ENCODE data around the gene ADAMTS3.

Gene ADAMTS3

DNA sequence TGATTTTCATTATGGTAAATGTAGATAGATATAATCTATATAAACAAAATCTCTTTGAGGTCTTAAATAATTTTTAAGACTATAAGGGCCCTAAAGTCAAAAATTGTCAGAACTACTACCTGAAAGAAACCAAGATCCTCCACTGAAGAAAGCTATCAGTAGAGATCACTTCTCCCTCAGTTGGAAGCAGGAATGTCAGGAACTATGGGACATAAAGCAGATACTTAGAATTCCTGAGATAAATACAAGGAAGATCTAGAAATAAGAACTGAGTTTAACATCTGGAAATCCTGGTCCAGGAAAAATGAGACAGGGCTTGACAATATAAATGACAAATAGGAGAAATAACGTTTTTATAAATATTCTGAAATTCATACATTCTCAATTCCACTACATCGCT is 97.2 kb downstream of the ADAMTS3 start:
- H3K9me3 ChIP-seq (ENCODE audit: control insufficient read depth, low read length) = no peaks in the 10 kb centered on the region
- no peaks in the 10 kb centered on the region for H3K36me3 ChIP-seq (ENCODE audit: control insufficient read depth, insufficient read depth, low read length)
- 92% methylated on average over 2 of the region's 2 CpGs; no CpG with 5 or more reads in 1 of the 2 experiments for WGBS, 2 experiments (ENCODE audit: insufficient coverage in 2 of 2)
- no peak overlapping the region for H3K4me3 ChIP-seq (ENCODE audit: extremely low read depth, insufficient read depth, low read length, poor library complexity, severe bottlenecking)
- H3K4me1 ChIP-seq (ENCODE audit: control insufficient read depth, insufficient read depth, low read length, poor library complexity, severe bottlenecking) = peaks cover 21% of the 10 kb centered on the region
- H3K27ac ChIP-seq (ENCODE audit: low read depth, low read length, severe bottlenecking) = peak overlapping the region; percentile 18

DNA sequence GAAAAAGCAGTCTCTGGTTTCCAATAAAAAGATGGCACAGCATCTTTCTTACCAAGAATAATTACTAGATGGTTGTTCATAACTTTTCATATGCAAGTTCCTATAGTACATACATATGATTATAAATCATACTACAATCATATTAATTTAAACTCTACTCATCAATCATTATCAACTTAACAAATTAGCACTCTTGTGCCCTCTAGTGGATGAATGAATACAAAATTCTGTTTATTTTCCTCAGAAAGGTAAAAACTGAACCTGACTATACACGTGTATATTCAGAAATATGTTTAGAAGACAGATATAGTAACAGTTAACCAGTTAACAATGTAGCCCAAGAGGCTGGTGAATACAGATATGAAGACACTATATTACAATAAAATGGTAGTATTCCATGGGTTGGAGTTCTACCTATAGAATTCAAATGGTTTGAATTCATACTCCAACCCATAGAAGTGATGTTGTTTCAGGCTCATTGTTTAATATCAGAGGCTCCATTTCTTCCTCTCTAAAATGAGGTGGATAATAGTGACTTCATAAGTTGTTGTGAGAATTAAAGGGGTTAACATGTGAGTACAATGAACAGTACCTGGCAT is 100.0 kb downstream of the ADAMTS3 start:
- H3K36me3 ChIP-seq (ENCODE audit: control insufficient read depth, insufficient read depth, low read length) = no peaks in the 10 kb centered on the region
- H3K27ac ChIP-seq (ENCODE audit: low read depth, low read length, severe bottlenecking) = no peak overlapping the region
- peaks cover 21% of the 10 kb centered on the region for H3K4me1 ChIP-seq (ENCODE audit: control insufficient read depth, insufficient read depth, low read length, poor library complexity, severe bottlenecking)
- no CpG with 5 or more reads among the region's 1 CpG for WGBS, 2 experiments (ENCODE audit: insufficient coverage in 2 of 2)
- no peak overlapping the region for H3K4me3 ChIP-seq (ENCODE audit: extremely low read depth, insufficient read depth, low read length, poor library complexity, severe bottlenecking)
- H3K9me3 ChIP-seq (ENCODE audit: control insufficient read depth, low read length) = no peaks in the 10 kb centered on the region

DNA sequence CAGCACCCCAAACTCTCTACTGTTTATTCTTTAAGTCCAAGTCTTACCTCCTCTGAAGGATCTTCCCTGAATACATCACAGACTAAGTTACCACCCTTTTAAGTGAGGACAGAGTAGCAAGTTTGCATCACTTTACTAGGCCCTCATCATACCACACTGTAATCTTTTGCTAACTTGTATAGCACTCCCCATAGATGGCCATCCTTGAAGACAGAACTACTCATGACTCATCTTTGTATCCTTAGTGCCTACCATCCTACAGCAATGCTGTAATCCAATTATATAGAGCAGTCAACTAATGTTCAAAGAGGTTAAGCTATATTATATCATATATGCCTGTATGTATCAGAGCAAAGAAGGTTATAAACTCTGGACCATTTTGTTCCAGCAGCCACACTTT is 101.4 kb downstream of the ADAMTS3 start:
- Histone ChIP-seq H3K36me3 (ENCODE audit: control insufficient read depth, insufficient read depth, low read length) (no peaks in the 10 kb centered on the region), H3K9me3 (ENCODE audit: control insufficient read depth, low read length) (no peaks in the 10 kb centered on the region), H3K27ac (ENCODE audit: low read depth, low read length, severe bottlenecking) (no peak overlapping the region), H3K4me3 (ENCODE audit: extremely low read depth, insufficient read depth, low read length, poor library complexity, severe bottlenecking) (no peak overlapping the region), H3K4me1 (ENCODE audit: control insufficient read depth, insufficient read depth, low read length, poor library complexity, severe bottlenecking) (peaks cover 12% of the 10 kb centered on the region)

DNA sequence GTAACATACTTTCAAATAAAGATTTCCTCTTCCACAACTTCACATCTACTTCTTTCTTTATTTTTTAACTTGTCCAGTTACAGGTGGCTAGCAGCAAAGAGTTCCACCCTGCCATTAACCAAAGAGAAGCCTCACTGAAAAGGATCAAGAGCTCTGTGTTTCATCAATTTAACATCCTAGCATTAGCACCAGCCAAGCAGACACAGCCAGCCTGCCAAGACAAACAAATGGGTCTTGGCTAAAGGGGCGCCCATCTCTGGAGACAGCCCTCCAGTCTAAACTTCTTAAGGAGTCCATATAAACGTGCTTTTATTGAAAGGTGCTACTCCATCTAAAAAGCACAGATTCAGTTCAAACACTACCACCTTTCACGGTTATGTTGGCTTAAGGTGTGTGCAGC is 105.3 kb downstream of the ADAMTS3 start:
- WGBS, 2 experiments (ENCODE audit: insufficient coverage in 2 of 2) = 77 to 100% methylated on average over 2 of the region's 3 CpGs
- Histone ChIP-seq H3K27ac (ENCODE audit: low read depth, low read length, severe bottlenecking) (no peak overlapping the region), H3K4me3 (ENCODE audit: extremely low read depth, insufficient read depth, low read length, poor library complexity, severe bottlenecking) (no peak overlapping the region), H3K4me1 (ENCODE audit: control insufficient read depth, insufficient read depth, low read length, poor library complexity, severe bottlenecking) (no peaks in the 10 kb centered on the region), H3K36me3 (ENCODE audit: control insufficient read depth, insufficient read depth, low read length) (no peaks in the 10 kb centered on the region), H3K9me3 (ENCODE audit: control insufficient read depth, low read length) (no peaks in the 10 kb centered on the region)

DNA sequence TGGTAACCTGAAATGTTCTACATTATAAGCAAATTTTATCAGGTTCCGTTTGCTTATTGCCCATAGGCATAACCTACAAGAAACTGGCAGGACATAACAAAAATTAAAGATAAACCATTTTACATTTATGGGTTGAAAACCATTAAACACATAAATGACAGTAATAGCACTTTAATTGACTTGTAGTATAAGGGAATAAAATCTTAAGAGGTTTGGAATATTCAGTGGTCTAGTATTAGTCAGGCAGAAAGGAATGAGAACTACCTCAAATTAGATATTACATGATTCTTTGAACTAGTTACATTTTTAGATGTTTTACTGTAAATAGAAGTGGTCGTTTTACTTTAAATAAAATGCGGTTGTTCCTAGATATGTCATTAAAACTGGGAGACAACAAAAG is 111.9 kb downstream of the ADAMTS3 start:
- Histone ChIP-seq H3K27ac (ENCODE audit: low read depth, low read length, severe bottlenecking) (no peak overlapping the region), H3K4me3 (ENCODE audit: extremely low read depth, insufficient read depth, low read length, poor library complexity, severe bottlenecking) (no peak overlapping the region), H3K36me3 (ENCODE audit: control insufficient read depth, insufficient read depth, low read length) (no peaks in the 10 kb centered on the region), H3K9me3 (ENCODE audit: control insufficient read depth, low read length) (no peaks in the 10 kb centered on the region), H3K4me1 (ENCODE audit: control insufficient read depth, insufficient read depth, low read length, poor library complexity, severe bottlenecking) (no peaks in the 10 kb centered on the region)
- whole genome bisulfite sequencing, 2 experiments (ENCODE audit: insufficient coverage in 2 of 2) = no CpG with 5 or more reads among the region's 3 CpGs

DNA sequence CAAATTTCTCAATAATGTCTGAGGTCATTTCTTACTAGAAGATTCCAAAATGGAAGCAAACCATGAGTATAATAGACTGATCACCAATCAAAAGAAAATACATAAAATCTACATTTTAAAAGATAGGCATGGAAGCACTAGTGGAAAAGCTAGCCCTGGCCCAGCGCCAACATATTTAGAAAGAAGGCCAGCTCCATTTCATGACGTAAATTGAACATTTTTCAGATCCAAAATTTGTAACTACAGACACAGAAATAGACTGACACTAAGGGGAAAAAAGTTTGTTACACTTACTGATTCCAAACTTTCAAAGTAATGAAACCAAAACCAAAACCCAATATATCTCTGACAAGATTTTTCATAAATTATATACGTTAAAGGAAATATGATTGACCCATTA is 117.7 kb downstream of the ADAMTS3 start:
- no peaks in the 10 kb centered on the region for H3K9me3 ChIP-seq (ENCODE audit: control insufficient read depth, low read length)
- H3K4me3 ChIP-seq (ENCODE audit: extremely low read depth, insufficient read depth, low read length, poor library complexity, severe bottlenecking) = no peak overlapping the region
- no peaks in the 10 kb centered on the region for H3K4me1 ChIP-seq (ENCODE audit: control insufficient read depth, insufficient read depth, low read length, poor library complexity, severe bottlenecking)
- no peak overlapping the region for H3K27ac ChIP-seq (ENCODE audit: low read depth, low read length, severe bottlenecking)
- WGBS, 2 experiments (ENCODE audit: insufficient coverage in 2 of 2) = 93% methylated on average over 2 of the region's 3 CpGs; no CpG with 5 or more reads in 1 of the 2 experiments
- H3K36me3 ChIP-seq (ENCODE audit: control insufficient read depth, insufficient read depth, low read length) = no peaks in the 10 kb centered on the region

DNA sequence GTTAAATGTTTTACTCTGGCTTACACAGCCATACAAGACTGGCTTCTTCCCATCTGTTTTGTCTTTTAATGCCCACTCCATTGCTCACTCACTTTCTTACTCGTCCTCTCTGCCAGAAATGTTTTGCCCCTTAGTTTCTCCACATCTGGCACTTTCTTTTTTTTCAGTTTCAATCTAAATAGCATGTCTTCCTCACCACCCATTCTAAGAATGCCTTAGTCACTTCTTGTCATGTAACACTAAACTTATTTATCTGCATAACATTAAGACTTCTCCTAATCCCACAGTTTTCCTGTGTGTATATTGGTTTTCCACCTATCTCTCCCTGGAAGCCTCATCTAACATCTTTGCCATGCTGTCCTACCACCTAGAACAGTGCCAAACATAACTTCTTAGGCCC is 119.3 kb downstream of the ADAMTS3 start:
- WGBS, 2 experiments (ENCODE audit: insufficient coverage in 2 of 2) = 71 to 100% methylated on average over 1 of the region's 1 CpG

DNA sequence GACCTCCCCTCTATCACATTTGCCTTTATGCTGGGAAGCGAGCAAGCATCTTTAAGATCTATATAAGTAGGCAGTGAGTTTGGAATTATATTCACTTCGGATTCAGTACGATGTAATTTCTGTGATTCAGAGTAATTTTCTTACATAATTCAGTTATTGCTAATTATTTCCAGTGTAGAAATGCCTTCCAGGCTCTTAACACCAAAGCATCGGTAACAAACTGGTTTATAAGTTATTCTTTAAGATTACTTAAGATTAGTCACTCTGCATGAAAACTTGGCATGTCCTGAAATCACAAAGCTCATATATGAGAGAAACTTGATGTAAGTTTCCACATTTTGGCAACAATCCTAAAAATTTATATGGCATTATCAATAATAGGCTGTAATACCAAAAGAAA is 120.8 kb downstream of the ADAMTS3 start:
- Histone ChIP-seq H3K9me3 (ENCODE audit: control insufficient read depth, low read length) (no peaks in the 10 kb centered on the region), H3K36me3 (ENCODE audit: control insufficient read depth, insufficient read depth, low read length) (no peaks in the 10 kb centered on the region), H3K27ac (ENCODE audit: low read depth, low read length, severe bottlenecking) (no peak overlapping the region), H3K4me3 (ENCODE audit: extremely low read depth, insufficient read depth, low read length, poor library complexity, severe bottlenecking) (no peak overlapping the region), H3K4me1 (ENCODE audit: control insufficient read depth, insufficient read depth, low read length, poor library complexity, severe bottlenecking) (no peaks in the 10 kb centered on the region)
- WGBS, 2 experiments (ENCODE audit: insufficient coverage in 2 of 2) = no CpG with 5 or more reads among the region's 4 CpGs

More for the DNA sequence above, 119.3 kb downstream of the ADAMTS3 start:
- Histone ChIP-seq H3K4me3 (ENCODE audit: extremely low read depth, insufficient read depth, low read length, poor library complexity, severe bottlenecking) (no peak overlapping the region), H3K9me3 (ENCODE audit: control insufficient read depth, low read length) (no peaks in the 10 kb centered on the region), H3K27ac (ENCODE audit: low read depth, low read length, severe bottlenecking) (no peak overlapping the region), H3K36me3 (ENCODE audit: control insufficient read depth, insufficient read depth, low read length) (no peaks in the 10 kb centered on the region), H3K4me1 (ENCODE audit: control insufficient read depth, insufficient read depth, low read length, poor library complexity, severe bottlenecking) (no peaks in the 10 kb centered on the region)

DNA sequence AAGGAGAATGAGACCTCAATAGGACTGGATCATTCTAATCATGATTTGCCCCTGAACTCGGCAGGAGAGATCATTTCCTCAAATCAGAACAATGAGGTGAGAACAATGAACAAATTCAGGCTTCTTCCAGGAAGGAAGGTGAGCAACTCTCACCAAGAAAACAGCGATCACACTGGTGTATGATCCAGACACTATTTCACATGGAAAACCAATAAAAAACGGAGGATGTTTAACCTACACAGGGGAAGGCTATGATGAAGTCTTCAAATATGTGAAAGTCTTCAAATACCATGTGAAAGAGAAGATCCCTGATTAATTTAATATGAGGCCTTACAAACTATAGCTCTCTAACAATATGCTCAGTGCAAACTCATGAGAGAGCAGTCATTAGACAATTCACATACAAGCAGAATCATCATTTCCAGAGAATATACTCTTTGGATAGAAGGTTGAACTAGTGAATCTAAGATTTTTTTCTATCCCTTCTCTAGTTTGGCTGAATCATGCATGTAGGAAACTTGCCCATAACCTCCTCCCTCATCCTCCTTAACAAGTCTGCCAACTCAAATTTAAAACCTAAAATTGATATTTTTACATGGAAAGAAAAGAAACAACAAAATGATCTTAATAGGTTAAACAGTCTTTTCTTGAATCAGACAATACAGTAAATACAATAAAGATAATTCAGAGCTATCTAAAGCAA is 122.5 kb downstream of the ADAMTS3 start:
- Histone ChIP-seq H3K4me1 (ENCODE audit: control insufficient read depth, insufficient read depth, low read length, poor library complexity, severe bottlenecking) (no peaks in the 10 kb centered on the region), H3K9me3 (ENCODE audit: control insufficient read depth, low read length) (no peaks in the 10 kb centered on the region), H3K36me3 (ENCODE audit: control insufficient read depth, insufficient read depth, low read length) (no peaks in the 10 kb centered on the region), H3K4me3 (ENCODE audit: extremely low read depth, insufficient read depth, low read length, poor library complexity, severe bottlenecking) (no peak overlapping the region), H3K27ac (ENCODE audit: low read depth, low read length, severe bottlenecking) (no peak overlapping the region)
- WGBS, 2 experiments (ENCODE audit: insufficient coverage in 2 of 2) = 60% methylated on average over 1 of the region's 3 CpGs; no CpG with 5 or more reads in 1 of the 2 experiments

DNA sequence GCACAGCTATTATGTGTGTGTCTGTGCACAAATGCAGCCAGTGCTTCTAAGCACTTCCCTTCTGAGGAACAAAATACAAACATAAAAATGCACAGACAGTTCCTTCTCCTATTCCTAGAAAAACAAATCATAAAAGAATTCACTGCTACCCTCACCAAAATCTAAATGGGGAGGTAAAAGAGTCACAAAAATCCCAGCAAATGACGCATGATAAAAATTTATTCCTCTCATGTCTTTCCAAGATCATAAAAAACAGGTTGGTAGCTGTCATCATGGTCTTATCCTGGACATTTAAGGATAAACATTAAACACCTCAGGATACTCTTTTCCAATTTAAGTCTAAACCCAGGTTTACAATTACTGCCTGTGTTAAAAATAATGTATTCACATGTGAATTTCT is 124.9 kb downstream of the ADAMTS3 start:
- Histone ChIP-seq H3K36me3 (ENCODE audit: control insufficient read depth, insufficient read depth, low read length) (no peaks in the 10 kb centered on the region), H3K27ac (ENCODE audit: low read depth, low read length, severe bottlenecking) (no peak overlapping the region), H3K9me3 (ENCODE audit: control insufficient read depth, low read length) (no peaks in the 10 kb centered on the region), H3K4me3 (ENCODE audit: extremely low read depth, insufficient read depth, low read length, poor library complexity, severe bottlenecking) (no peak overlapping the region), H3K4me1 (ENCODE audit: control insufficient read depth, insufficient read depth, low read length, poor library complexity, severe bottlenecking) (no peaks in the 10 kb centered on the region)
- no CpG with 5 or more reads among the region's 1 CpG for WGBS, 2 experiments (ENCODE audit: insufficient coverage in 2 of 2)

DNA sequence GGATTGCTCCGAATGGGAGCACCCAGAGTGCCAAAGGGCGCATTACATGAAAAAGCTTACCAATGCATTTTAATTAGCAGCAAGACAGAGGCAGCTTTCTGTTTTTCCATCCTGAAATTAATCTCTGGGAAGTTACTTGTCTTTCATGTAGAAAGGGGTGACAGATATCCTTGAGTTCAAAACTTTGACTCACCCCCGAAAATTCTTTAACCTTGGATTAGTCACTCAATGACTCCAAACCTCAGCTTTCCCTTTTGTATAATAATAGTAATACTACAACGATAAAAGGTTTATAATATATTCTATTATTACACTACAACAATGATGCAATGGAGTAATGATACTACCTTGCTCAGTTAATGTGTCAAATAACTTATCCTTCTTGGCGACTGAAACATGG is 126.3 kb downstream of the ADAMTS3 start:
- Histone ChIP-seq H3K36me3 (ENCODE audit: control insufficient read depth, insufficient read depth, low read length) (no peaks in the 10 kb centered on the region), H3K9me3 (ENCODE audit: control insufficient read depth, low read length) (no peaks in the 10 kb centered on the region), H3K4me1 (ENCODE audit: control insufficient read depth, insufficient read depth, low read length, poor library complexity, severe bottlenecking) (no peaks in the 10 kb centered on the region), H3K27ac (ENCODE audit: low read depth, low read length, severe bottlenecking) (no peak overlapping the region), H3K4me3 (ENCODE audit: extremely low read depth, insufficient read depth, low read length, poor library complexity, severe bottlenecking) (no peak overlapping the region)
- 94 to 100% methylated on average over 2 of the region's 5 CpGs for WGBS, 2 experiments (ENCODE audit: insufficient coverage in 2 of 2)

Measured in mesodermal cell (in vitro differentiated cells).